HG02970 (cell line): ENCODE results near the gene C2orf80.
"Not testable (repeated sequence)": the region's sequence is repeated elsewhere in the genome, so short reads cannot be mapped to it uniquely, and the experiment has no call there.

Source experiments
- ATAC-seq: cut with Tn5 transposase; IDR thresholded peaks from one replicate; pipeline ENCODE4 v1.9.1; 2021; ENCODE audit warnings: mild to moderate bottlenecking, moderate library complexity, moderate number of reproducible peaks; ENCODE audit not compliant: unreplicated experiment, low FRiP score

C2orf80 gene

DNA sequence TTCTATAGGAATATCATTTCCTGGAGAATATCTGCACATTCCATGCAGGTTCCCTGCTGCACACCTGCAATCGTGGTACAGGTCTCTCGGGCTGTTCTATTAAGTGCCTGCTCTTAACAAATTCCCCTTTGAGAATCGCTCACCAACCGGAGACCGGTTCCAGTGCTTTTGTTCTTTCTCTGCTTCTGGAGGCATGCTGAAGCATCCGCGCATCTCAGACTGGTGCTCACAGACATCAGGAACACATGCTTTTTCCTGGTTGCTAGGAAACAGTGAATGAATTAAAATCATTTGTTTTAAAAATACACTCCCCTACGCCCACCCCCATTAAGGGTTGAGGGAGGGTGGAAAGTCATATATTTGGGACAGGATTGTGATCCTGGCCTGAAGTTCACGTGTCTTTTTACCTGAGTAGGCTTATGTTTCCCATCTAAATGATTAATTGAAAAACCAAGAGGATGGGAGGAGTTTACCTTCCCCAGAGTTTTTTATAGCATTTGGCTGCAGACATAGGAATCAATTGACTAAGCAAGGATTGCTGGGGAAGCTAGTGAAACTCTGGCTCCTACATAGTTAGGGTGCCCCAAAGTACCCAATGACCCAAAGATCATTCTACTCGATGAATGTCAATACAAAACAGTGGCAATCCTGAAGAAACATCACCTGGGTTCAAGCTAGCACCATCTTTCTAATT is at the start of gene C2orf80:
C2orf80 (minus strand) TSS at position 221 of the 694 bp plus-strand sequence. CDS start 3,044 bp downstream, outside the sequence.
- no peak for ATAC-seq

DNA sequence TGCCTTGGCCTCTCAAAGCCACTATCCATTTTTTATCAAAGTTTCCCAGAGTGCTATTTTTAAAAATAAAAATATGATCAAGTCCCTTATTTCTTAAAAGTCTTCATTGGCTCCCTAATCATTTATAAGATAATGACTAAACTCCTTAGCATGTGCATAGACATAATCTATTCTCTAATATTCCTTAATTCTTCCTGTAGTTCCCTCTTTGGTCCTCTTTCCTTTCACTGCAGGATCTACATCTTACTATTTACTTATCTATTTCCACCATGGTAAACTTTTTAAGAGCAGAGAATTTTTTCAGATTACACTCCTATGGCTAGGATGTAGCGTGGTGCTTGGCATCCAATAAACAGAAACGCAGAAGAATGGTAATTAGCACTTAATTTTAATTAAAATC is 46.0 kb upstream of the C2orf80 start:
- ATAC-seq = no peak

DNA sequence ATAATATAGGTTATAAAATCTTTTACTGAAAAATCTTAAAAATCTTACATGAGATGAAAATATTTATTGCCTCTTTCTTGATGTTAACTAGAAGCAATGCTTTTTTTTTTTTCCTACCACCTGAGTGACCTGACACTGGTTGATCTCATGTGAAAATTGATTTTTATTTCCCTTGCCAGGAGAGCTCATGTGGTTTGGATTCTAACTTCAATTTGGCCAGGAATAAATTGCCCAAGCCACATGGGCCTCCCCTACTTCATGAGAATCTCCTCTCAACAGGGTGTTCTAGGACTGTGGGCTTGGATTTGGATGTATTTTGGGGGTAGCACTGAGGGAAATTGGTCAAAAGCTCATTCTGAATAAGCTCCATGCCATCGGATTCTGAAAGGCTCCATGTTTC is 45.0 kb upstream of the C2orf80 start:
- no peak for ATAC-seq

DNA sequence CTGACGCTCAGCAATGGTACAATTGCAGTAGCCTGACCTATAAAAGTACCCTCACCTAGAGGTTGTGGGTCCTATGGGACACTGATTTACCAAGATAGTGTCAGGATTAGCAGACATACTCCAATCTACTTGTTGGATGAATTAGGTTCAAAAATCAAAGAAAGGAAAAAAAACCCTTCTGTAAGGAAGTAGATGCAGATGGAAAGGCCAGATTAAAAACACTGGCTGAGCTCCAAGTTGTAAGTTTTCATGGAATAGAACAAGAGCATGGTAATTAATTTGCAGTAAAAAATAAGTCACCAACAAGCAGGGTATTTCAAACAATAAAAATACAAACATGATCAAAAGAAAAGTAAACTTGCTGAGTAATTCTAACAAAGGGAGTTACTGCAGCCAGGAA is 38.6 kb upstream of the C2orf80 start:
- no peak for ATAC-seq

DNA sequence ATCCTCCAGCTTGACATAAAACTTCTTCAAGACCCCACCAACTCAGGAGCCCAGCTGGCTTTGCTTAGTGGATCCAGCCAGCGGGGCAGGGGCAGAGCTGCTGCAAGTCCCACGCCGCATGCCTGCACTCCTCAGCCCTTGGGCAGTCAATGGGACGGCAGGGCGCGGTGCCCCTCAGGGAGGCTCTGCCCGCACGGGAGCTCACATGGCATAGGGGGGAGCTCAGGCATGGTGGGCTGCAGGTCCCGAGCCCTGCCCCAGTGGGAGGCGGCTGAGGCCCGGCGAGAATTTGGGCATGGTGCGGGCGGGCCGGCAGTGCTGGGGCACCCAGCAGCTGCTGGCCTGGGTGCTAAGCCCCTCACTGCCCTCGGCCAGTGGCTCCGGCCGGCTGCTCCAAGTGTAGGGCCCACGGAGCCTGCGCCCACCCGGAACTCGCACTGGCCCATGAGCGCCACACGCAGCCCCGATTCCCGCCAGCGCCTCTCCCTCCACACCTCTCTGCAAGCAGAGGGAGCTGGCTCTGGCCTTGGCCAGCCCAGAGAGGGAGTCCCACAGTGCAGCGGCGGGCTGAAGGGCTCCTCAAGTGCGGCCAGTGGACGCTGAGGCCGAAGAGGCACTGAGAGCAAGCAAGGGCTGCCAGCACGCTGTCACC is 37.9 kb upstream of the C2orf80 start:
- no peak for ATAC-seq

DNA sequence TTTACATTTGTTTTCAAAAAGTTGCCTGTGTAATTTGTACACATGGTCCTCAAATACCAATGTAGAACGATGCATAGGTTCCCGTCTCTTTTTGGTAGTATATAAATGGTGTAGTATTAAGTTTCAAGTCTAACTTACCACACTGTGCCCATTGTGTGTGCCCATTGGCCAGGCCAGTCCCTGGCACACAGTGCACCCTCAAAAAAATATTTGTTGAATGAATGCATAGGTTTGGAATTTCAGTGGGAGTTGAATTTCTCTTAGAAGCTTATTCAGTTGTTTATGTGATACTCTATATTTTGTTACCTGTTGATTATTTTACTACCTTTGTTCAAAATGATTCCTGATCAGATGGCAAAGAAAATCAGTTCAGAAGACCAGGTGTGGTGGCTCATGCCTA is 35.0 kb upstream of the C2orf80 start:
- ATAC-seq = no peak

DNA sequence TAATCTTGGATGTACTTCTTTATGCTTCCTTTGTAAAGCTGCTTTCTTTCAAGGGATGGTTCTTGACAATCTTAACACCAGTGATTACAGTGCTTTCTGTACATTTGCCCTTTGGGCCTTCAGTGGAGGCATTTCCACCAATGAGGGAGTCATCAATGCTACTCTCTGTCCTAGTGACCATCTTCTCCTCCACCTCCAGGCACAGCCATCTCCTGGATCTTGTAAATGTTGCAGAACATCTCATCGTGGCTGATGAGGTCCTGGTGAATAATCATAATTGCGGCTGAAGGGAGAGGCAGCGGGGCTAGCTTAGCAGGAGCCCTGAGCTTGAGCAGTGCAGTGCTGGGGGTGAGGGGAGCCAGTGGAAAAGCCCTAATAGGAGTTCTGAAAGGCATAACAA is 32.5 kb upstream of the C2orf80 start:
- no peak for ATAC-seq

DNA sequence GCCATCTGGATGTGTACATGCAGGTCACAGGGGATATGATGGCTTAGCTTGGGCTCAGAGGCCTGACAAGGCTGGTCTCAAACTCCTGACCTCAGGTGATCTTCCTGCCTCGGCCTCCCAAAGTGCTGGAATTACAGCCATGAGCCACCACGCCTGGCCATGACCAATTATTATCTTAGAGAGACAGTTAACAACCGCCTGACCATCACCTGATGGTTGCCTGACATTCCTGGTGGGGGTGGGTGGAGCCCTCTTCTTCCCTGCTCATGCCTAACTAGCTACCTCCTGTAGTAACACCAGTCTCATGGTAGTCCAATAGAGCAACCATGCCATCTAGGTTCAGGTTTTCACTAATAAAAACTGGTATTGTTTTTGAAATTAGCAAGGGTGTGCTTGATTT is 32.0 kb upstream of the C2orf80 start:
- not testable (repeated sequence) for ATAC-seq

DNA sequence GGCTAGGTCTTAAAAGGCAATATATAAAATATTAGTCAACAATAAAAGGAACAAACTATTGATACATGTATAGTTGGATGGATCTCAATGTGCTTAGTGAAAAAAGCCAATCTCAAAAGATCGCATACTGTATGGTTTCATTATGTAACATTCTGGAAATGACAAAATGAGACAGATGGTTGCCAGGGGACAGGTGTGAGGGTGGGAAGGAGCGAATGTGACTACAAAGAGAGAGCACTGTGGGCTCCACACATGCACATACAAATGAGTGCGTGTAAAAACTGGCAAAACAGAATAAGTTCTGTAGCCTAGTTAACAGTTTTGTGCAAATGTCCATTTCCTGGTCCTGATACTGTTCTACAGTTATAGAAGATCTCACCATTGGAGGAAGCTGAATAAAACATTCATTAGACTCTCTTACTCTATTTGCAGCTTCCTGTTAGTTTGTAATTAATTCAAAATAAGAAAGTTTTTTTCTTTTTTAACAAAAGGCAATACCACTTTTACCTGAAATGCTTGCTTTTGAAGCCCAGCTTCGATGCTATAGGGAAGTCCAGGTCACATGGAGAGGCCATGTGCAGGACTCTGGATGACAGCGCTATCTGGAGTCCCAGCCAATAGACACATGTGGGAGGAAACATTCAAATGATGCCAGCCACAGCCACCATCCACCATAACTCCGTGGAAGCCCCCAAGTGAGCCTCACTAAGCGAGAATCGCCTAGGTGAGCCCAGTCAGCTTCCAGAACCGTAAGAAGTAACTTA is 21.0 kb upstream of the C2orf80 start:
- no peak for ATAC-seq

DNA sequence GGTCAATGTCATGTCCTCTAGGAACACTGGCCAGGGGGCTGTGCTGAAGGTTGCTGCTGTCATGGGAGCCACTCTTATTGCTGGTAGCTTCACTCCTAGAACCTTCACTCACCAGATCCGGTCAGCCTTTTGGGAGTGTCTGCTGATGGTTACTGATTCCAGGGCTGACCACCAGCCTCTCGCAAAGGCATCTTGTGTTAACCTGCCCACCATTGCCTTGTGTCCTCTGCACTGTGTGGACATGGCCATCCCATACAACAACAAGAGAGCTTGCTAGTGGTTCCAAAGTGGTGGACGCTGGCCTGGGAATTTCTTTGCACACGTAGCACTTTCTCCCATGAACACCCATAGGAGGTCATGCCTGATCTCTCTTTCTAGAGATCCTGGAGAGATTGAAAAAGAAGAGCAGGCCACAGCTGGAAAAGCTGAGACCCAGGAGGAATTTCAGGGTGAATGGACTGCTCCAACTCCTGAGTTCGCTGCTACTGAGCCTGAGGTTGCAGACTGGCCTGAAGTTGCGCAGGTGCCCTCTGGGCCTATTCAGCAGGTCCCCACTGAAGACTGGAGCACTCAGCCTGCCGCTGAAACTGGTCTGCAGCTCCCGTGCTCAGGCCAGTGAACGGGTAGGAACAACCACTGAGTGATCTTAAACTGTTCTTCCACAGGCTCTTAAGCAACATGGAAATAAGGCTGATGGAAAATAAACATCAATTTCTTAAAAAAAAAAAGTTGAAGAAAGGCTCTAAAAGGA is 18.7 kb upstream of the C2orf80 start:
- no peak for ATAC-seq

DNA sequence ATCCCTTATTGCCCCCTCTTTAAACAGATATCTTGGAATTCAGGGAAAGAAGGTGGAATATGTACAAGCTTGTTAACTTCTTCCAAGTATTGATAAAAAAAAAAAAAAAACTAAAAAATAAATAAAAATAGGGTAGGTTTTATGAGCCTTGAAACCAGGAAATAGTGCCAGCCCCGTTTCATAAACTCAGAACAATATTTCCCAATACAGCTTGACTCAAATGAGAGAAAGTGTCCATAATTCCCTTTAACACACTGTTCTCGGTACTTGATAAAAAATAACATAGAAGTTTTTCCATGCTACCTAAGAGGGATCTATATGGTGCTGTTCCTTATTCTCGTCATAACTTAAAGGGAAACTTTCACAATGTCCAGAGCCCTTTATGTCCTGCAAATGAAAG is 17.9 kb upstream of the C2orf80 start:
- no peak for ATAC-seq

DNA sequence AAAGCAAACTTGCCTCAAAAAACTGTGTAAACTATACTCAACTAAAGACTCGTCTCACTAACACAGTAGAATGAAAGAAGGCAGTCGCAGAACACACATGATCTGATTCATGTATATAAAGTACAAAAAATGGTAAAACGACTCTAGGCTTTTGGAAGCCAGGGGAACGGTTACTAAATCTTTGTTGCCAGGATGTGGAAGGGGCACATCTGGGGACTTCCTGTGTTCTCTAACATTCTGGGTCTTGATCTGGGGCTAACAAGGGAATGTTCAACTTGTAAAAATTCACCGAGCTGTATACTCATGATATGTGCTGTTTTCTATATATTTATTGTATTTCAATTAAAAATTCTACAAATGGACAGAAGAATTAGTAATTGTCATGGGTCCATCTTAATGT is 14.3 kb upstream of the C2orf80 start:
- no peak for ATAC-seq

DNA sequence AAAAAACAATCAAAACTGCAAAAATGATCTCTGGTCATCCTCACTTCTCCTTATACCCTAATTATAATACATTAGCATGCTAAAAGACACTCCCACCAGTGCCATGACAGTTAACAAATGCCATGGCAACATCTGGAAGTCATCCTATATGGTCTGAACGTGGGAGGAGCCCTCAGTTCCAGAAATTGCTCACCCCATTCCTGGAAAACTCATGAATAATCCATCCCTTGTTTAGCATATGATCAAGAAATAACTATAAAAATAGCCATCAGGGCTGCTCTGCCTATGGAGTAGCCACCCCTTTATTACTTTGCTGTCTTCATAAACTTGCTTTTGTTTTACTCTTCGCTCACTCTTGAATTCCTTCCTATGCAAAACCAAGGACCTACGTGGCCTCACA is 5.7 kb upstream of the C2orf80 start:
- ATAC-seq = no peak

DNA sequence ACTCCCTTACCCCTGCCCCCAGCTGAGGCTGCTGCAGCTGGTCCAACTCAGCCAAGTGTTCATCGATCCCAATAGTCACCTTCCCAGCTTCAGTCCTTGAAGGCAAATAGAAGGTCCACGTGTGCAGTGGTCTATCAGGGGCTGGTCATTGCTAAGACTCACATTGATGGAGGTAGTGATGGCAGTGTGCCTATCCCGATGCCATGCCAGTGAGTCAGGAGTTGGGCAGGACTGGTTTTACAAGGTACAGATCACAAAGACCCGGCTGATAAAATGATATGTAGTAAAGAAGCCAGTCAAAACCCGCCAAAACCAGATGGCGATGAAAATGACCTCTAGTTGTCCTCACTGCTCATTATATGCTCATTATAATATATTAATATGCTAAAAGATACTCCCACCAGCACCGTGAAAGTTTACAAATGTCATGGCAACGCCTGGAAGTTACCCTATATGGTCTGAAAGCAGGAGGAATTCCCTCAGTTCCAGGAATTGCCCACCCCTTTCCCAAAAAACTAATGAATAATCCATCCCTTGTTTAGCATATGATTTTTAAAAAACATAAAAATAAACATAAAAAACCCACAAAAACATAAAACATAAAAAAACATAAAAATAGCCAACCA is 2.9 kb upstream of the C2orf80 start:
- ATAC-seq = no peak

DNA sequence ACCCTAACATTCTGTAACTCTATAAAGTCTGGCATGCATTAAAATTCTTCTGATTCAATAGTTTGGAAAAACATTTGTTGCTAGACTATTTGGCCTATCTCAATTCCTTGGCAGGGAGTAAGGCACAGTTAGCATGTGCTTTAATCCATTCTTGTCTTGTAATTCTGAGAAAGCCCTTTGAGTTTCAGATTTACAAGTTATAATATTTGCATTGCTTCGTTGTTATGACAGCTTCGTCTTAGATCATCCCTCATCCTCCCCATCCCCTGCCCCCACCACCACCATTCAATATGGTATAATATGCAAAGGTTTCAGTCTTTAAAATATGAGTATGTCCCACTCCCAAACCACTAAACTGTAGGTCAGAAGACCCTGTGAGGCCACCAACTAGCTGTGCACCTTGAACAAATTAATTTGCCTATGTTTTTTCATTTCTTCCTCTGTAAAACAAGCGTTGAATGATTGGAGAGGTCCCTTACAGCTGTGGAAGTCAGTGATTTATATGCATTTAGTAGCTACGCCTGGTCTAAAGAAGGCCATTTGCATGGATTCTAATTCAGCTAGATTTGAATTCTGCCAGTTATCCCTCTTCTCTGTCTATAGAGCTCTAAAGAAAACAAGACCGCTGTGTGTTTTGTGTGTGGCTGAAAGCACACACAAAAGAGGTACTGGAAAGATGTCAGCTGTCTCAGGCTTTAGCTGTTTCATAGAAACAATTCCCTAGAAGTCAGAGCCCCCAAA is 591 bp downstream of the C2orf80 start:
- no peak for ATAC-seq

DNA sequence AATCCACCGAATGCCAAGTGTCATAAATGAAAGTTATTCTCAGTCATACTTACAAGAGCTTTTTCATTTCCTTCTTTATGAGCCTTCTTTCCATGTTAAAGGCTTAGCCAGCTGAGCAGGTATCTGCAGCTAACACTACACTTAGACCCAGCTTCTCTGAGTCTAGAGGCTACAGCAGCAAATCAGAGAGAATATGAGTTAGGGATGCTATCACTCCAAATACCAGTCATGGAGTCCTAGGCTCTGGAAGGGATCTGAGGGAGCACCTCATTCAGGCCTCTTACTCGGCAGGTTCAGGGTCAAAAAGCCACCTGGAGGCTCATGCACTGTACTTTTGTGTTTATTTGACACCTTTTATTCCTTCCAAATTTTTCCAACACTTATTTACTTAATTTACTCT is 2.9 kb downstream of the C2orf80 start:
- no peak for ATAC-seq

DNA sequence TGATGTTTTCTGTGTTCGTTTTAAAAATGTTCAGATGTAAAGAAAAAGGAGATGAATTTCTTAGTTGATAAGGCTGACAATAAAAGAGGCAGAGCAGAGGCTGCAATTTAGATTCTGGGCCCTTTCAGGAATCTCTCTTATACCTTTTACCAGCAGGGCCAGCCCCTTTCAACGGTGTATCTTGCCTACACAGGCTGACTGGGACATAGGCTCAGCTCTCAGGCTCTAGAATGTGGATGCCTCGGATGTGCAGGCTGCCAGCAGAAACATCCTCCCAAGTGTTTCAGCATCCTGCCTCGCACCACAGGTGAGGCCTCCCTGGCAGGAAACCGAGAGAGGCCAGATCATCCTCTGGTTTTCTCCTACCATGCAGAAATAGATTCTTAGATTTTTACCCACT is 3.4 kb downstream of the C2orf80 start:
- no peak for ATAC-seq

DNA sequence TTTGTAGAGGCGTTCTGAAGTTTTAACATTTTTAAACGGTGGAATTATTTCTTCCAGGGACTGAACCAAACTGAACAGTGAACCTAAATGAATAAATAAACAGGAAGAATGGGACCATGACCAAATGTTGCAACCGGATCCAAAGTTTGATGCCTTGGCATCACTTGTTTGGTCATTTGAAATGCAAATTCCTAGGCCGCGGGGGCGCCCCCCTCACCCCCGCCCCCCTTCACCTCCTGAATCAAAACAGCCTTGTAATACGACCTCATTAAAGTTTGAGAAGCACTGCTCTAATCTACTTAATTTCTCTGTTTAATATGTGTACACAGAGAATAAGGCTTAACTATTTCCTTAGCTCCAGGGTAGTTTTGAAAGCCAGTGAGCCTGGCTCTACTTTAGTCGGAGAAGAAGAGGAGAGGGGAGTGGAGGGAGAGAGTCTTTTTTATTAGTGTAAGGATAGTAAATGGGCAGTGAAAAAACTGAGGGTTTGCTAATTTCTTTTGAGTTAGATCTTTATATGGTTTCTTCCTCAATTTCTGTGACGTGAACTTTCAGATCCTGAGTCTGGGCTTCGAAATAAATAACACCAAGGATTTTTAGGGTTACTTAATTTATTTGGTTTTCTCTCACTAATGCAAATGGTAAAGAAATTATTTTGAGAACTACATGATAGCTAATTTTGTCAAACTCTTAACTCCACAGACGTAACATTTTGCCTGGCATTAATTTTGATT is 5.7 kb downstream of the C2orf80 start:
- ATAC-seq = no peak

DNA sequence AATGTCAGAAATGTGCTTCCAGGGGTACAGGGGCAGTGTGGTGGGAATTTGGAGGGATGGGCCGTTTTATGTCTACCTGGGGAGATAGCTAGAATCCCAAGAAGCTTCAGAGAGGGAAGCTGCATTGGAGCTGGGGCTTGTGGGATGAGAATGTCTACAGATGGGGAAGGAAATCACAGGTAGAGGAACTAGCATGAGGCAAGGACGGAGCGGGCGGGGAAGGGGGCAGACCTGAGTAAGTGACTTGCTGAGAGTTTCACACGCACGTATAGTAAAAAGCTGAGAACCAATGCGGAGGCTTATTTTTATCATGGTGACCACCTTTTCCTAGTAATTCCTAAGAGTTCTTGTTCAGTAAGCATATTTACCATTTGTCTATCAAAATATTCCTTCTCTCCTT is 6.3 kb downstream of the C2orf80 start:
- ATAC-seq = no peak
